PFSK-1 (cell line): Measurements from ENCODE around the gene PRDM1.

Experiments
- POLR2AphosphoS5 ChIP-seq: IDR thresholded peaks from 2 replicates; pipeline ENCODE4 v1.6.1; 2012; ENCODE audit warnings: low read depth, mild to moderate bottlenecking, control low read depth, low read length, moderate library complexity
- SIN3A ChIP-seq: IDR thresholded peaks from 2 replicates; pipeline ENCODE4 v1.6.1; 2012; ENCODE audit warnings: mild to moderate bottlenecking, low read length, moderate library complexity, borderline replicate concordance; ENCODE audit not compliant: insufficient read depth
- TAF1 ChIP-seq: IDR thresholded peaks from 2 replicates; pipeline ENCODE4 v1.6.1; 2012; ENCODE audit warnings: low read length, control low read depth, borderline replicate concordance; ENCODE audit not compliant: insufficient read depth

- no peak for TF ChIP-seq TAF1
- no peak for TF ChIP-seq POLR2AphosphoS5
- TF ChIP-seq SIN3A = no peak
Measured at GRCh38 chr6:106066989-106067388, 19.1 kb upstream of the PRDM1 start.
